Measurements from ENCODE around the gene C20orf141.

The C20orf141 gene

DNA sequence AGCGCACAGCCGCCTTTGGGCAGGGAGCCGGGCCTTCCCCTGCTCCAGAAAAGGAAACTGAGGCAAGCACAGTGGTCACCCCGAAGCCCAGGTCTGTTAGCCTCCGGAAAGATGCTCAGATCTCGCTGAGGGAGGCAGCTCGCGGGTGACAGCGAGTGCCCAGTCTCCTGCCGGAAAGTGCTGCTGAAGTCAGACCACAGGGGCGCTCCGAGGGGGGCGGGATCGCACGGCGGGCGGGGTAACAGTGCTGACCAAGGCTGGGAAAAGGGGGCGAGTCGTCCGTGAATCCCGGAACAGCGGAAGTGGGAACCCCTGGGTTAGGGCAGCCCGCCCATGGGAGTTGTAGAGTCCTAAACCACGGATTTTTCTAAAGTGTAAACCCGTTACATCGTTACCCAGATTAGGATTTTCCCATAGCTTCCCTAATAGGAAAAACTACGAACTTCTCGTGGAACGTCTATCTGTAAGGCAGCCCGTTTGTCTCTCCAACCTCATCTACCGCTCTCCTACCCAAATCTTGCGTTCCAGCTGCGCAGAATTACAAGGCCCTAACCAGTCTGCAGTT is 26.3 kb downstream of the C20orf141 start:
- no peak for TF ChIP-seq GATA3 (IDR thresholded peaks at IDR 0.05; ENCODE audit: low read depth, low read length)

DNA sequence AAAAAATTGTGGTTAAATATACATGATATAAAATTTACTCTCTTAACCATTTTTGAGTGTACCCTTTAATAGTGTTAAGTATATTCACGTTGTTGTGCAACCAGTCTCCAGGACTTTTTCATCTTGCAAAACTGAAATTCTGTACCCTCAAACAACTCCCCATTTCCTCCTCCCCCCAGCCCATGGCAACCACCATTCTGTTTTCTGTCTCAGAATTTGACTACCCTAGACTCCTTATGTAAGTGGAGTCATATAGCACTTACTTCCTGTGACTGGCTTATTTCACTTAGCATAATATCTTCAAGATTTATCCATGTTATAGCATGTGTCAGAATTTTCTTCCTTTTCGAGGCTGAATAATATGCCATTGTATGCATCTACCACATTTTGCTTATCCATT is 30.8 kb downstream of the C20orf141 start:
- no peak for TF ChIP-seq GATA3 (IDR thresholded peaks at IDR 0.05; ENCODE audit: low read depth, low read length)
- TF ChIP-seq GATA2 (IDR thresholded peaks at IDR 0.05; ENCODE audit: low read depth, low read length): no peak

- no peak for TF ChIP-seq GATA2 (IDR thresholded peaks at IDR 0.05; ENCODE audit: low read depth, low read length)
- TF ChIP-seq GATA3 (IDR thresholded peaks at IDR 0.05; ENCODE audit: low read depth, low read length): no peak
Observed at GRCh38 chr20:2846698-2847097, 31.9 kb downstream of the C20orf141 start.

GRCh38 chr20:2847802-2848201 is 33.0 kb downstream of the C20orf141 start:
- TF ChIP-seq GATA3 (IDR thresholded peaks at IDR 0.05; ENCODE audit: low read depth, low read length) (no peak), GATA2 (IDR thresholded peaks at IDR 0.05; ENCODE audit: low read depth, low read length) (no peak)

DNA sequence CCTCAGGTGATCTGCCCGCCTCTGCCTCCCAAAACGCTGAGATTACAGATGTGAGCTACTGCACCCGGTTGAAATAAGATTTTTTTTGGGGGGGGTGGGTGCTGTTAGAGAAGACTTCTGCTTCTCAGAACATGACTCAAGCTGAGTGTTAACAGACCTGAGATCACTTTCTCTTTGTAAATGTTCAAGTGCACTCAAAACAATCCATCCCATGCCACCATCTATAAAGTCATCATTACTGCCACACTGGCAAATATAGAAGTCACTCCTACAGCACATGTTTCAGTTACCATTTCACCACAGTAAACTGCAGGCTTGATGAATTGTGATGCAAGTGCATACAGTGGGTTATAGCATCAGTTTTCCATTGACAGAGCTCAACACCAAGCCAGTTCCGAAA is 34.7 kb downstream of the C20orf141 start:
- TF ChIP-seq GATA2 (IDR thresholded peaks at IDR 0.05; ENCODE audit: low read depth, low read length): no peak
- no peak for TF ChIP-seq GATA3 (IDR thresholded peaks at IDR 0.05; ENCODE audit: low read depth, low read length)

DNA sequence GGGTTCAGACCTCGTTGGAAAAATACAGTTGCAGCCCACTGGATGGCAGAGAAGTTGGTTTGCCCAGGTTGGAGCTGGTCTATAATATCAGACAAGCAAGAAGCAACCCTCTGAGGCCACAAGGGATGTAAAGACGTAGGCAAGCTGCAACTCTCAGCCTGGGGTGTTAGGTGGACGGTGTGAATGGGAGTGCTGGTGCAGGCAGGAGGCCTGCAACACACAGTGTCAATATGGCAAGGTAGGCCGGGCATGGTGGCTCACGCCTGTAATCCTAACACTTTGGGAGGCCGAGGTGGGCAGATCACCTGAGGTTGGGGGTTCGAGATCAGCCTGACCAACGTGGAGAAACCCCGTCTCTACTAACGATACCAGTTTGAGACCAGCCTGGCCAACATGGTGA is 36.3 kb downstream of the C20orf141 start:
- TF ChIP-seq GATA2 (IDR thresholded peaks at IDR 0.05; ENCODE audit: low read depth, low read length) (no peak), GATA3 (IDR thresholded peaks at IDR 0.05; ENCODE audit: low read depth, low read length) (no peak)

DNA sequence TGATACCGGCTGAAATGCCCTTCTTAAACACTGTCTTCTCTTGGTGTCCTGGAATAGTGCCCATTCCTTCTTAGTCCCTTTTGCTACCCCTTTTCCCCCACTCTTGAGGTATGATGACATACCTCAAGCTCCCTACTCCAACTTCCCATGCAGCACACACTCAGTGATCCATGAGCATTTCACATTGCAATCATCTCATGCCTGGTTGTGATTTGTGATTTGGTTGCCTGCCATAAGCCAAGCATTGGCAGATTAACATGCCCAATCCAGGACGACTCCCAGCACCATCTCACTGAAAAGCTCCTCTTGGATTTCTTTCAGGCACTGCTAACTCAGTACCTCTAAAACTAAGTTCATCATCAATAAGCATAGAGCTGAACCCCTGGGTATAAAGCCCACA is 43.8 kb downstream of the C20orf141 start:
- no peak for TF ChIP-seq GATA2 (IDR thresholded peaks at IDR 0.05; ENCODE audit: low read depth, low read length)
- TF ChIP-seq GATA3 (IDR thresholded peaks at IDR 0.05; ENCODE audit: low read depth, low read length): no peak

DNA sequence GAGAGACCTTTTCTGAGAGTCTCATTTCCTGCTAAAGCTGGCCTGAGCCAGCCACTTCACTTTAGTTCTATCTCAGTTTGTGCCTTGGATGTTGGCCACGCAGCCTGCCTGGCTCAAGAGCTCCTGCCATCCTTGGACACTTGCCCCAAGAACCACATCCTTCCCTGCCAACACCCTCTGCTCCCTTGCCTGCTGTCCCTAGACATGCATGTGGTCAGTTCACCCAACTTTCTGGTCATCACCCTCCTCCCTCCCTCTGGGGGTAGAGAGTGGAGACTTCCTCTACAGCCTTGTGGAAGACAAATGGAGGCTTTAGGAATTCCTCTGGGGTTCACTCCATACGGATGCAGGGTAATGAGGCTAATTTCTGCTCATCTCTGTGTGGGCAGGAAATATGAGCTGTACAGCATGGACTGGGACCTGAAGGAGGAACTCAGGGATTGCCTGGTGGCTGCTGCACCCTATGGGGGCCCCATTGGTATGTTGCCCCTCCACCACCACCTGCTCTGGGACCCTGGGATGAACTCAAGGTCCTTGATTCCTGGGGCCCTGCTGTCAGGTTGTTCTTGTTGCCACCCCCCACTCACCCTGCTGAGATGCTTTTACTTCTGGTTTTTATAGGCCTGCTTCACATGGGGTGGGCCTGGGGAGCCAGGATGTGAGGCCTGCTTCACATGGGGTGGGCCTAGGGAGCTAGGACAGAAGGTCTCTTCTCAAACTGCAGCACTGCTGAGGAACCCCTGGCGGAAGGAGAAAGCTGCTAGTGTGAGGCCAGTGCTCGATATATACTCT is 44.7 kb downstream of the C20orf141 start:
- TF ChIP-seq GATA2 (IDR thresholded peaks at IDR 0.05; ENCODE audit: low read depth, low read length) (no peak), GATA3 (IDR thresholded peaks at IDR 0.05; ENCODE audit: low read depth, low read length) (no peak)

DNA sequence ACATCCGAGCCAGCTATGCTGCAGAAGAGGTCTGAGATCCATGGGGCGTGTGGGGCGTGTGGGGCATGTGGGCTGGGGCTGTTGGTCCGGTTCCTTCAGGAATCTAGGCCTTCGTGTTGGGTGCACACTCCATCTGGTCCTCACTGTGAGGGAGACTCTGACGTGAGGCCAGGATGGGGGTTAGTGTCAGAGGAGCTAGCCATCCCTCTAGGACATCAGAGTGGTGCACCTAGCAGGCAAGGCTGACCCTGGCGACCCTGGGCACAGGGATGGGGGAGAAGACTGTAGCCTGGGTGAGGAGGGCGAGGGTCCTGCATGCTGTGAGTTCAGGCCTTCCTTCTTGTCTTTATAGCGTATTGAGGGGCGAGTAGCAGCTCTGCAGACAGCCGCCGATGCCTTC is 49.8 kb downstream of the C20orf141 start:
- TF ChIP-seq GATA3 (IDR thresholded peaks at IDR 0.05; ENCODE audit: low read depth, low read length): no peak
- TF ChIP-seq GATA2 (IDR thresholded peaks at IDR 0.05; ENCODE audit: low read depth, low read length): no peak

DNA sequence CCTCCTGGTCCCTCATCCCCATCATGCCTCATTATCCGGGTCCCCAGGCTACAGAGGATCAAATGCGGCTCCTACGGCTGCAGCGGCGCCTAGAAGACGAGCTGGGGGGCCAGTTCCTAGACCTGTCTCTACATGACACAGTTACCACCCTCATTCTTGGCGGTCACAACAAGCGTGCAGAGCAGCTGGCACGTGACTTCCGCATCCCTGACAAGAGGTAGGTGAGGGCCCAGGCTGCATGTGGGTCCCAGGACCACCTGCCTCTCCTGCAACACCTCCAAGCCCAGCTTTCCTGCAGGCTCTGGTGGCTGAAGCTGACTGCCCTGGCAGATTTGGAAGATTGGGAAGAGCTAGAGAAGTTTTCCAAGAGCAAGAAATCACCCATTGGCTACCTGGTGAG is 50.3 kb downstream of the C20orf141 start:
- TF ChIP-seq GATA3 (IDR thresholded peaks at IDR 0.05; ENCODE audit: low read depth, low read length): no peak

Measured in SH-SY5Y (cell line).